IgD-negative memory B cell (primary cell): ENCODE data around the gene MLLT3. TPM values are rescaled to one million over a fixed set of nuclear protein-coding genes. Genes with fewer than 3 reads are reported as not detected.

Source experiments
- H3K27ac Mint-ChIP-seq, 3 donors: one replicate each; pipeline ENCODE4 v1.8.0; 2020 to 2022; ENCODE audit warnings: mild to moderate bottlenecking in 3 of 3, mixed read lengths in 3 of 3, moderate library complexity in 1 of 3
- H3K27me3 Mint-ChIP-seq: one replicate; pipeline ENCODE4 v1.8.0; 2021; ENCODE audit warnings: mixed read lengths
- H3K36me3 Mint-ChIP-seq: one replicate; pipeline ENCODE4 v1.8.0; 2020; ENCODE audit warnings: mild to moderate bottlenecking, mixed read lengths
- H3K4me1 Mint-ChIP-seq, 3 donors: one replicate each; pipeline ENCODE4 v1.8.0; 2020 to 2022; ENCODE audit warnings: mixed read lengths in 3 of 3, mild to moderate bottlenecking in 1 of 3
- H3K4me3 Mint-ChIP-seq, 4 donors: one replicate each; pipeline ENCODE4 v1.8.0; 2020 to 2022; ENCODE audit warnings: mild to moderate bottlenecking in 4 of 4, mixed read lengths in 4 of 4, moderate library complexity in 3 of 4
- H3K9me3 Mint-ChIP-seq, 3 donors: one replicate each; pipeline ENCODE4 v1.8.0; 2020 to 2021; ENCODE audit warnings: mixed read lengths in 3 of 3, mild to moderate bottlenecking in 1 of 3
- polyA plus RNA-seq: library from polyadenylated mRNA; unstranded; fragments of 300-500 nt; fragmentation: Illumina TruSeq; gene quantifications from one replicate; pipeline ENCODE4 v1.2.3, GENCODE V29; 2021

Gene MLLT3
- polyA plus RNA-seq, 1 donor from 2014 or later = 3.2 TPM

DNA sequence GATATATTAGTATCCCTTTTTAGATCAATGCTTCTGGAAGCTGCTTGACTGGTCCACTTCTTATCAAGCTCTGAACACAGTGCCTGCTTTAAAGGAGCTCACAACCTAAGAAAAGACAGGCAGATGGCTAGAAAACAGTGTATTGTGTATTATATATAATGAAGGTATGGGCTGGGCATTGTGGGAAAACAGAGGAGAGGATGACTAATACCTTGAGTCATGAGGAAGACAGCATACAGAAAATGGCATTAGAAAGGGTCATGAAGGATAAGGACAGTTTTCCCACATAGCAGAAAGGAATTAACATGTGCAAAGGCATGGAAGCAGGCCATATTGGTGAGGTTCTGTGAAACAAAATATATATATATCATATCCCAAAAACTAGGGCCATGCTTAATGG, 309.6 kb downstream of the MLLT3 start:
- Mint-ChIP-seq H3K36me3 (no peaks in the 10 kb centered on the region), H3K9me3 (peaks cover 0 to 2% (median 0%) of the 10 kb centered on the region in 3 donors), H3K27ac (no peak overlapping the region), H3K27me3 (no peaks in the 10 kb centered on the region), H3K4me3 (no peak overlapping the region), H3K4me1 (no peaks in the 10 kb centered on the region)

DNA sequence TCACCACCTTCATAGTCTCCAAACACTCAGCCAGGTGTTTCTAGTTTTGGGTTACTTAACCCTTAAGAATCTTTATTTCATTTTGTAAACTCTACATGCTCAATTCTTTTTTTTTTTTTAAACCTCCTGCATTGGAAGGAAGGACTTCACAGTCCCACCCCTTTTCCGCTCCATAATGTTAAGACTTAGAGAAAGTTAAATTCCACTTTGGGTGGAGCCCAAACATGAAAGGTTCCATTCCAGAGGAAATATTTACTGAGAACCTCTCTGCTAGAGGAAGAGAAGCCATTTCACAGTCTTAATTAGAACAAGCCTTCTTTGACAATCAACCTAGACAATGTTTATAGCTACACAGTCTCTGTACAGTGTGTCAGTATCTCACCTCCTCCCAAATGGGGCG, 312.3 kb downstream of the MLLT3 start:
- Mint-ChIP-seq H3K27ac (no peak overlapping the region), H3K27me3 (no peaks in the 10 kb centered on the region), H3K4me1 (no peaks in the 10 kb centered on the region), H3K36me3 (no peaks in the 10 kb centered on the region), H3K9me3 (peaks cover 0 to 2% (median 0%) of the 10 kb centered on the region in 3 donors), H3K4me3 (no peak overlapping the region)

DNA sequence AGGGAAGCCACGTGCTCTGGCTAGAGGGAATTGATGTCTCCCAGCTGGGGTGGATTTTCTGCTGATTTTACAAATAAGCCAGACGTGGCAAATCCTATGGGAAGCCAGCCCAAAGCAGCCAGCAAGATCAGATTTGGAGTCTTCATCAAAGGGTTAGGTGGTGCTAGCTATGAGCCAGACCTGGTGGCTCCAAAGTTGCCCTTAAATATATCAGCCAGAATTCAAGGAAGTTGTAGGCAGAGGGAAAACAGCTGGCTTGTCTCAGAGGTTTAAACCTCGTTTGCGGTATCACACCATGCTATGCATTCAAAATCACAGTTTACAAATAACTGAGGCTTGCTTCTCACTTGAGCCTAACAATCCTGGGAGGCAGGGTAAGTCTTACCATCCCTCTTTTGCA, 313.2 kb downstream of the MLLT3 start:
- peaks cover 0 to 2% (median 0%) of the 10 kb centered on the region in 3 donors for H3K9me3 Mint-ChIP-seq
- H3K27me3 Mint-ChIP-seq = no peaks in the 10 kb centered on the region
- no peak overlapping the region for H3K4me3 Mint-ChIP-seq
- H3K36me3 Mint-ChIP-seq = no peaks in the 10 kb centered on the region
- H3K4me1 Mint-ChIP-seq = no peaks in the 10 kb centered on the region
- H3K27ac Mint-ChIP-seq = no peak overlapping the region

DNA sequence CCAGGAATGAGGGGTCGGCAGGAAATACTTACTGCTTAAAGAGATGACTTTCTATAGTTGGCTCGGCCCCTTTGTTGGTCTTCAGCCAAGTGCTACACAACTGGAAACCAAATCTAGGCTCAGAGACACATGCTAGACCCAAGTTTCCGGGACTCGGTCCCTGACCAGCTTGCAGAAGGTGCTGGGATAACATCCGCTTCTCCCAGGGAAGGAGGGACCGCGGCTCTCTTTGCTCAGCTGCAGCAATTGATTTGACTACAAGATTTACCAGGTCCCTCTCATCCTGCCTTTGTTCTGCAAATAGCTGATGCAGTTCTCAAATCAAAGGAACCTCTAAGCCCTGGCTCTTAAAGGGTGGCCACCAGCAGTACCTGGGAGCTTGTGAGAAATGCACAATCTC, 314.7 kb downstream of the MLLT3 start:
- Mint-ChIP-seq H3K27ac (no peak overlapping the region), H3K4me3 (no peak overlapping the region), H3K9me3 (peaks cover 0 to 2% (median 0%) of the 10 kb centered on the region in 3 donors), H3K4me1 (no peaks in the 10 kb centered on the region), H3K27me3 (no peaks in the 10 kb centered on the region), H3K36me3 (no peaks in the 10 kb centered on the region)

DNA sequence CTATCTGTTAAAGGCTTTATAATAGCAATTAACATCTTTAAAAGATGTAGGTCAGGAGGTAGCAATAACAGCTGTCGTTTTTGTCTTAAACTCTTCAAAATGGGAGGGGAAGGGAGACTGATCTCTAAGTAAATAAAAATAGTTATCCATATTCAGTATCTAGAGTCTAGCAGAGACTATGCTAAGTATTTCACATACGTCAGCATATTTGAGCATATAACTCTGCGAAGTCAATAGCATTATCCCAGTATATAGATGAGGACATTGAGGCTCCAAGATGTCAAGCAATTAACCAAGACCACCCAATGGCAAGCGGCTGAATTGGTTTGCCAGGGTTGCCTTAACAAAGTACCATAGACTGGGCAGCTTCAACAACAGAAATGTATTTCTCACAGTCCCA, 316.8 kb downstream of the MLLT3 start:
- H3K9me3 Mint-ChIP-seq = no peaks in the 10 kb centered on the region
- no peaks in the 10 kb centered on the region for H3K27me3 Mint-ChIP-seq
- no peak overlapping the region for H3K27ac Mint-ChIP-seq
- H3K36me3 Mint-ChIP-seq = no peaks in the 10 kb centered on the region
- H3K4me1 Mint-ChIP-seq = no peaks in the 10 kb centered on the region
- no peak overlapping the region for H3K4me3 Mint-ChIP-seq

DNA sequence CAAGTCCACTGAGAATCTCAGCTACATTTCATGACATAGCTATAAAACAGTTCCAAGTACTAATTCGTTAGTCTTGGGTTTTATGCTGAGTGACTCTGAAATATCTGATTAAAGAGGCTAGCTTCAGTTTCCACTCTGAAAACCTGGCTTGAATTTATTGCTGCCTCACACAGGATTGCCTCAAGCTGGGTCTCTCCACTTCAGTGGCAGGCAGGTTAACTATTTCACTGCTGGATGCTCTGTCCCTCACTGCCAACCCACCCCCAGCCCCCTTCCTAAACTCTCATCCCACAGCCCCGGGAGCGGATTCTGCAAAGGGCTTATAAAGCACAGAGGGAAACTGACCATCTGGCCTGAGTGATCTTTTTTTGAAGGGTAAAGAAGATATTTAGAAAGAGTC, 318.3 kb downstream of the MLLT3 start:
- H3K36me3 Mint-ChIP-seq = no peaks in the 10 kb centered on the region
- no peak overlapping the region for H3K4me3 Mint-ChIP-seq
- no peaks in the 10 kb centered on the region for H3K4me1 Mint-ChIP-seq
- H3K9me3 Mint-ChIP-seq = no peaks in the 10 kb centered on the region
- H3K27ac Mint-ChIP-seq = no peak overlapping the region
- H3K27me3 Mint-ChIP-seq = no peaks in the 10 kb centered on the region

DNA sequence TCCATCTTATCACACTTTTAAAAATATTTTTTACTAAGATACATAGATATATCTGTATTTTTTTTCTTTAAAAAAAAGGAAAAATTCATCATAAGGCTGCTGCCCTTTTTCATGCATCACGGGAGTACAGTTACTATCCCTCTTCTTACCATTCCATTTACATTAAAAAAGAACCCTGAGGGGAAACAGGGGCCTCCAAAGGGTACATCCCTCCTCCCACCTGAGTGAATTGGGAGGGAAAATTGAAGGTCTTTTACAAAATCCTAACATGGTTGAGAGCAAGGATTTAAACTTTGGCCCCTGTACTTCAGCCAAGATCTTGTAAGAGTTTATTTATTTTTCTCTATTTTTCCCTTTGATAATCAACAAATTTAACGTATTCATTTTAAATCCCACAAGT, 319.2 kb downstream of the MLLT3 start:
- no peaks in the 10 kb centered on the region for H3K27me3 Mint-ChIP-seq
- no peaks in the 10 kb centered on the region for H3K9me3 Mint-ChIP-seq
- H3K4me1 Mint-ChIP-seq = no peaks in the 10 kb centered on the region
- no peaks in the 10 kb centered on the region for H3K36me3 Mint-ChIP-seq
- H3K4me3 Mint-ChIP-seq = no peak overlapping the region
- H3K27ac Mint-ChIP-seq = no peak overlapping the region

DNA sequence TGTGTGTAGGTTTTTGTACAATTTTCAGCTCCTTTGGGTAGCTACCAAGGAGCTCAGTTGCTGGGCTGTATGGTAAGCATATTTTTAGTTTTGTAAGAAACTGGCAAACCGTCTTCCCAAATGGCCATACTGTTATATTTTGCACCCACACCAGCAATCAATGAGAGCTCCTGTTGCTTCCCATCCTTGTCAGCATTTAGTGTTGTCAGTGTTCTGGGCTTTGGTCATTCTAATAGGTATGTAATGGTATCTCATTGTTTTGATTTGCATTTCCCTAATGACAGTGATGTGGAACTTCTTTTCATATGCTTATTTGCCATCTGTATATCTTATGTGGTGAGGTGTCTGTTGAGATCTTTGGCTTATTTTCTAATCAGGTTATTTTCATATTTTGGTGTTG, 320.1 kb downstream of the MLLT3 start:
- Mint-ChIP-seq H3K36me3 (no peaks in the 10 kb centered on the region), H3K4me3 (no peak overlapping the region), H3K27me3 (no peaks in the 10 kb centered on the region), H3K27ac (no peak overlapping the region), H3K9me3 (no peaks in the 10 kb centered on the region), H3K4me1 (no peaks in the 10 kb centered on the region)

DNA sequence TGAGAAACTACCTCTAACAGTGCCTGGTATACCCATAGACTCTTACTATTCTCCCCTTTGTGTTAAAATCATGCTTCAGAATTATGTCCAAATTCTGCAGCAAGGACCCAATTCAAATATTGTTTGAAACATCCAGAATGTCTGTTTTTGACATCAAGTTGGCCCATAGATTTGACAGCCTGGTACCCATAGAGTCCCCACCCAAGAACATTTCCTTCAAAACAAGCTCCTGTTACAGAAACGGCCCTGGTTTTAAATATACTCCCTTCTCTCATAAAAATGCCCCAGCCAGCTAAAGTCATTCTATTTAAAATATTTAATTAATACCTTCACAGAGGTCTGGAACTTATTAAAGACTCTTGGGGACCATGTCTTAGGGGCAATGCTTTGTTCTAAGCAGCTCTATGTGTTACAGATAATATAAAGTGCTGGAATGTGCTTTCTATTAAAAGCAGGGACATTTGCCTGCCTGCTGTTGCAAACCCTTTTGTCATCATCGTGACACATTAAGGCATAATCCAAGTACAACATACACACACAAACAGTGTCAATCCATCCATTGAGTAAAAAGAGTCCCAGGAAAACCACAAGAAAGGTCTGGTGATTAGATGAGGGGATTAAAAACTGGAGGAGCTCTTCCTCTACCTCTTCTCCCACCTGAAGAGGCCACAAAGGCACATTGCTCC, 321.7 kb downstream of the MLLT3 start:
- no peaks in the 10 kb centered on the region for H3K36me3 Mint-ChIP-seq
- H3K4me3 Mint-ChIP-seq = no peak overlapping the region
- H3K9me3 Mint-ChIP-seq = no peaks in the 10 kb centered on the region
- no peaks in the 10 kb centered on the region for H3K27me3 Mint-ChIP-seq
- no peak overlapping the region for H3K27ac Mint-ChIP-seq
- no peaks in the 10 kb centered on the region for H3K4me1 Mint-ChIP-seq

DNA sequence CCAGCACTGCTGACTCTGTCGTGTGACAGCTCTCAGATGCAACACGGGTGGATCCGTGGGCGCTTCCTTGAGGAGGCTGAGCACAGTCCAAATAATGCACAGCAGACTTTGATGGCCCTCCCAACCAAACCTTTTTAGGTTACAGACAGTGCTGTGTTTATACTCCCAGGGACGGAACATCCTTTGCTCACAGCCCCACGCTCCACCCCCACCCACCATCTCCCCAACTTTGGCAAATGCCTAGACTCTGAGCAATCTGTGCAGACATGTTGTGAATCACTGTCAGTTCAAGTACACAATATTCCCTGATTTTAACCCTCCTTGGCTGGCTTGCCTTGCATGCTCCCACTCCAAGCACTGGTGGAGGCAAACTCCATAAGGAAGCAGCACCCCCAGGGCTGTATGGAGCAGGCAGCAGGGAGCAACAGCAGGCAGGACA, 324.6 kb downstream of the MLLT3 start:
- Mint-ChIP-seq H3K36me3 (no peaks in the 10 kb centered on the region), H3K4me1 (no peaks in the 10 kb centered on the region), H3K27me3 (no peaks in the 10 kb centered on the region), H3K9me3 (peaks cover 0 to 3% (median 0%) of the 10 kb centered on the region in 3 donors), H3K4me3 (no peak overlapping the region), H3K27ac (no peak overlapping the region)

DNA sequence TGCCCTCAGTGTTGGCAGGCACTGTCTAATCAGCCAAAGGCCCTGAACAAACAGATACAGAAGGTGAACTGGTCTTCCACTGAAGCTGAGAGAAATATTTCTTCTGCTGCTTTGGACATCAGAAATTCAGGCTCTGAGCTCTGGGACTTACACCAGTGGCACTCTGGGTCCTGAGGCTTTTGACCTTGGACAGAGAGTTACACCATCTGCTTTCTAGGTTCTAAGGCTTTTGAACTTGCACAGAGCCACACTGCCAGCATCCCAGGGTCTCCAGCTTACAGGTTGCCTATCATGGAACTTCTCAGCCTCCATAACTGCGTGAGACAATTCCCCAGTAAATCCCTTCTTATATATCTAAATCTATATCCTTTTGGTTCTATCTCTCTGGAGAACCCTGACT, 326.7 kb downstream of the MLLT3 start:
- H3K27ac Mint-ChIP-seq = no peak overlapping the region

DNA sequence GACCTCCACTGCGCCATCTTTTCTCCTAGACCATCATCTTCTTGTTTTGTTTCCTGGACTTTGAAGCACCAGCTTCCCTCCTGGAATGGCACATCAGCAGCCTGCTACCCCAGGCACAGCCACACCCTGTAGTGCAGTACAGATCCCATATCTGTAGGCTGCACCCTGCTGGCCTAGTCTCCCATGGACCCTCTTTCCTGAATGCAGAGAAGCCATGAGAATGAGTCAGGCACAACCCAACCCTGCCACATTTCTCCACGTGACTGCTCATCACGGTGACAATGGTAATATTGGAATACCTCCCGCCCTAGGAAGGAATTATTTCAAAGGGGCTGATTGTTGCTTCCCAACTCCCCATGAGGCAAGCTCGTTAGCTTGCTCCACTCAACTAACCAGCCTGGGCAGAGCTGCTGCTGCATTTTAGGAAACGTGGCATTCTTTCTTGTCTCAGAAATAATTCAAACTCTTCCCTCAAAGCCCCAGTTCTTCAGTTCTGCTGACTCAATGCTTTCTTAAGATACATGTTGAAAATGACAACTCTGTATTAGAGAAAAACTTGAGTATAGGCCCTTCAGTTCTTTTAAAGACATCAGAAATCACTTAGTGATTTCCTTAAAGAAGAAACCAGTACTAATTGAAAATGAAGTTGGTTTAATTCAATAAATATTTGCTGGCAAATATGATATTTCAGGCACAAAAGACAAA, 328.1 kb downstream of the MLLT3 start:
- no peaks in the 10 kb centered on the region for H3K36me3 Mint-ChIP-seq
- no peak overlapping the region for H3K4me3 Mint-ChIP-seq
- H3K9me3 Mint-ChIP-seq = peaks cover 1 to 5% (median 3%) of the 10 kb centered on the region in 3 donors
- H3K27ac Mint-ChIP-seq = no peak overlapping the region
- peaks cover 4% of the 10 kb centered on the region for H3K27me3 Mint-ChIP-seq
- no peaks in the 10 kb centered on the region for H3K4me1 Mint-ChIP-seq

More for the DNA sequence above, 326.7 kb downstream of the MLLT3 start:
- Mint-ChIP-seq H3K4me3 (no peak overlapping the region), H3K4me1 (no peaks in the 10 kb centered on the region), H3K36me3 (no peaks in the 10 kb centered on the region), H3K27me3 (peaks cover 4% of the 10 kb centered on the region), H3K9me3 (peaks cover 1 to 5% (median 3%) of the 10 kb centered on the region in 3 donors)

DNA sequence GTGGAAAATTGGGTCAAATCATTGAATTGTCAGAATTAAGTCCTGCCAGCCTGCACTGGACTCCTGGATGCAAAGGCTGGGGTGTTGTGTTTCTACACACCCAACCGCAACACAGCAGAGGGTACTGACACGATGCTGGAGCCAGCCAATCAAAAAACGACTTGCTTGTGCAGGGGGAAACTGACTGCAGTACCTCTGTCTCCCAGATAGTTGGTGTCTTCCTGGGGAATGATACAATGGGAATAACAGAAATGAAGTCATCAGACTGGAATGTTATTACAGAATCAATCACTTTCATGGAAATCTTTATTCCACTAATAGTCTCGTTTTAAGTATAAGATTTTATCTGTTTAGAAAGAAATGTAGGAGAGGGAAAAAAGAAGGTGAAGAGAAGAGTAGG, 330.3 kb downstream of the MLLT3 start:
- Mint-ChIP-seq H3K27ac (no peak overlapping the region), H3K4me1 (peaks cover 0 to 1% (median 0%) of the 10 kb centered on the region in 3 donors), H3K27me3 (peaks cover 4% of the 10 kb centered on the region), H3K9me3 (peaks cover 3 to 9% (median 7%) of the 10 kb centered on the region in 3 donors), H3K4me3 (no peak overlapping the region), H3K36me3 (no peaks in the 10 kb centered on the region)
